Suprapubic skin (tissue), 4 donors: Measurements from ENCODE around the gene PVR. TPM values are rescaled to one million over a fixed set of nuclear protein-coding genes. Genes with fewer than 3 reads are reported as not detected.

Source experiments
- DNase-seq, 2 donors: peaks; one replicate each; pipeline ENCODE4 v3.0.0-alpha.2; 2019; ENCODE audit warnings: low spot score in 2 of 2
- H3K27ac ChIP-seq: fragments of 200-600 bp; sonication (generic); one replicate; pipeline ENCODE4 v1.5.1; 2019
- H3K27me3 ChIP-seq: fragments of 200-600 bp; sonication (generic); one replicate; pipeline ENCODE4 v1.5.1; 2019
- H3K36me3 ChIP-seq: fragments of 200-600 bp; sonication (generic); one replicate; pipeline ENCODE4 v1.5.1; 2019
- H3K4me1 ChIP-seq: fragments of 200-600 bp; sonication (generic); one replicate; pipeline ENCODE4 v1.5.1; 2019
- H3K4me3 ChIP-seq: fragments of 200-600 bp; sonication (generic); one replicate; pipeline ENCODE4 v1.5.1; 2019; ENCODE audit warnings: mild to moderate bottlenecking
- H3K9me3 ChIP-seq: fragments of 200-600 bp; sonication (generic); one replicate; pipeline ENCODE4 v1.5.1; 2019
- EP300 ChIP-seq: sonication (generic); formaldehyde crosslinking; IDR thresholded peaks from one replicate; pipeline ENCODE4 v1.6.1; 2017; ENCODE audit warnings: antibody characterized with exemption
- POLR2A ChIP-seq, 2 donors: fragments of 450-650 bp; IDR thresholded peaks; one replicate each; pipeline ENCODE4 v1.6.1; 2017; ENCODE audit warnings: antibody characterized with exemption in 2 of 2, mild to moderate bottlenecking in 2 of 2, moderate library complexity in 2 of 2
- POLR2AphosphoS5 ChIP-seq, 3 donors: sonication (generic); formaldehyde crosslinking; IDR thresholded peaks; one replicate each; pipeline ENCODE4 v1.6.1; 2017; ENCODE audit warnings: antibody characterized with exemption in 3 of 3
- WGBS: methylation state at CpG from one replicate; pipeline ENCODE4 v1.1.5; 2018; 5-methylcytosine and 5-hydroxymethylcytosine counted together
- total RNA-seq, 4 donors: library from RNA; depleted of rRNA; stranded (reverse); fragments of >200 nt; gene quantifications; one replicate each; pipeline ENCODE4 v1.1.0, GENCODE V29; 2016
- TF ChIP-seq, protein P1 (sequence below), 2 donors: fragments of 200-600 bp in 1 of 2; fragments of 450-650 bp in 1 of 2; sonication (generic) in 1 of 2; IDR thresholded peaks; one replicate each; pipeline ENCODE4 v1.5.1; 2016 to 2019; ENCODE audit warnings: antibody characterized with exemption in 2 of 2, mild to moderate bottlenecking in 1 of 2, moderate library complexity in 1 of 2

Gene PVR
- total RNA-seq, 4 donors from 2014 or later: 14.0 to 24.6 (median 15.5) TPM

GRCh38 chr19:44611812-44612295 lies 31.9 kb upstream of the PVR start:
- no peaks in the 10 kb centered on the region for H3K9me3 ChIP-seq
- TF ChIP-seq POLR2A (IDR thresholded peaks at IDR 0.05) (no peak), EP300 (no peak), POLR2AphosphoS5 (IDR thresholded peaks at IDR 0.05) (no peak)
- TF ChIP-seq, protein P1, sequence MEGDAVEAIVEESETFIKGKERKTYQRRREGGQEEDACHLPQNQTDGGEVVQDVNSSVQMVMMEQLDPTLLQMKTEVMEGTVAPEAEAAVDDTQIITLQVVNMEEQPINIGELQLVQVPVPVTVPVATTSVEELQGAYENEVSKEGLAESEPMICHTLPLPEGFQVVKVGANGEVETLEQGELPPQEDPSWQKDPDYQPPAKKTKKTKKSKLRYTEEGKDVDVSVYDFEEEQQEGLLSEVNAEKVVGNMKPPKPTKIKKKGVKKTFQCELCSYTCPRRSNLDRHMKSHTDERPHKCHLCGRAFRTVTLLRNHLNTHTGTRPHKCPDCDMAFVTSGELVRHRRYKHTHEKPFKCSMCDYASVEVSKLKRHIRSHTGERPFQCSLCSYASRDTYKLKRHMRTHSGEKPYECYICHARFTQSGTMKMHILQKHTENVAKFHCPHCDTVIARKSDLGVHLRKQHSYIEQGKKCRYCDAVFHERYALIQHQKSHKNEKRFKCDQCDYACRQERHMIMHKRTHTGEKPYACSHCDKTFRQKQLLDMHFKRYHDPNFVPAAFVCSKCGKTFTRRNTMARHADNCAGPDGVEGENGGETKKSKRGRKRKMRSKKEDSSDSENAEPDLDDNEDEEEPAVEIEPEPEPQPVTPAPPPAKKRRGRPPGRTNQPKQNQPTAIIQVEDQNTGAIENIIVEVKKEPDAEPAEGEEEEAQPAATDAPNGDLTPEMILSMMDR (IDR thresholded peaks at IDR 0.05): no peak
- no peaks in the 10 kb centered on the region for H3K27me3 ChIP-seq
- no peak overlapping the region for H3K27ac ChIP-seq
- DNase-seq: no peak
- H3K4me3 ChIP-seq: no peak overlapping the region
- peaks cover 2% of the 10 kb centered on the region for H3K4me1 ChIP-seq
- 92% methylated on average over 2 of the region's 2 CpGs for WGBS
- H3K36me3 ChIP-seq: no peaks in the 10 kb centered on the region

- Histone ChIP-seq H3K27me3 (no peaks in the 10 kb centered on the region), H3K27ac (no peak within 1 kb of the TSS), H3K4me1 (no peaks in the 10 kb centered on the region), H3K9me3 (no peaks in the 10 kb centered on the region), H3K4me3 (no peak within 1 kb of the TSS), H3K36me3 (no peaks in the 10 kb centered on the region)
- WGBS: 90% methylated on average over 22 of the region's 25 CpGs
- no peak for DNase-seq
- TF ChIP-seq, protein P1 (IDR thresholded peaks at IDR 0.05): no peak
- TF ChIP-seq POLR2A (IDR thresholded peaks at IDR 0.05): no peak
- TF ChIP-seq EP300: no peak
- TF ChIP-seq POLR2AphosphoS5 (IDR thresholded peaks at IDR 0.05): no peak
These were observed 30.2 kb upstream of the PVR start, which contains the start of gene IGSF23 for GRCh38 chr19:44613295-44614178. Gene IGSF23 (plus strand): TSS chr19:44613563. CDS start chr19:44613646, 83 bp downstream.

DNA sequence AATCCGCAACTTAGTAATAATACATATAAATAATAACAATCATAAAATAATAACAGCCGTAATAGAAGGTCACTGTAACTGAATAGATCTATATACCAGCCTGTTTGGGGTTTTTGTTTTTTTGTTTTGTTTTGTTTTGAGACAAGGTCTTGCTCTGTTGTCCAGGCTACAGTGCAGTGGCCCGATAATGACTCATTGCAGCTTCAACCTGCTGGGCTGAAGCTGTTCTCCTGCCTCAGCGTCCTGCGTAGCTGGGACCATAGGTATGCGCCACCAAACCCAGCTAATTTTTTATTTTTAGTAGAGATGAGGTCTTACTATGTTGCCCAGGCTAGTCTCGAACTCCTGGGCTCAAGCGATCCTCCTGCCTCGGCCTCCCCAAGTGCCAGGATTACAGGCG lies 29.4 kb upstream of the PVR start:
- Histone ChIP-seq H3K9me3 (no peaks in the 10 kb centered on the region), H3K4me3 (no peak overlapping the region), H3K4me1 (no peaks in the 10 kb centered on the region), H3K36me3 (no peaks in the 10 kb centered on the region), H3K27me3 (no peaks in the 10 kb centered on the region), H3K27ac (no peak overlapping the region)
- no peak for DNase-seq
- TF ChIP-seq EP300 (no peak), POLR2A (IDR thresholded peaks at IDR 0.05) (no peak), POLR2AphosphoS5 (IDR thresholded peaks at IDR 0.05) (no peak)
- TF ChIP-seq, protein P1 (IDR thresholded peaks at IDR 0.05): no peak
- 92% methylated on average over 10 of the region's 10 CpGs for WGBS

- WGBS: 64% methylated on average over 5 of the region's 5 CpGs
- no peaks in the 10 kb centered on the region for H3K4me1 ChIP-seq
- H3K36me3 ChIP-seq: no peaks in the 10 kb centered on the region
- H3K27ac ChIP-seq: no peak overlapping the region
- no peak for DNase-seq
- no peaks in the 10 kb centered on the region for H3K9me3 ChIP-seq
- H3K27me3 ChIP-seq: no peaks in the 10 kb centered on the region
- no peak overlapping the region for H3K4me3 ChIP-seq
- TF ChIP-seq POLR2A (IDR thresholded peaks at IDR 0.05) (no peak), EP300 (no peak), POLR2AphosphoS5 (IDR thresholded peaks at IDR 0.05) (no peak)
- TF ChIP-seq, protein P1 (IDR thresholded peaks at IDR 0.05): no peak
These were observed 27.9 kb upstream of the PVR start for GRCh38 chr19:44615863-44616247.

- Histone ChIP-seq H3K27me3 (no peaks in the 10 kb centered on the region), H3K36me3 (no peaks in the 10 kb centered on the region), H3K4me1 (no peaks in the 10 kb centered on the region), H3K9me3 (no peaks in the 10 kb centered on the region), H3K27ac (no peak overlapping the region), H3K4me3 (no peak overlapping the region)
- TF ChIP-seq POLR2A (IDR thresholded peaks at IDR 0.05): no peak
- no peak for TF ChIP-seq POLR2AphosphoS5 (IDR thresholded peaks at IDR 0.05)
- TF ChIP-seq, protein P1 (IDR thresholded peaks at IDR 0.05): no peak
- TF ChIP-seq EP300: no peak
- DNase-seq: no peak
- WGBS: 58% methylated on average over 8 of the region's 8 CpGs
These were observed 26.4 kb upstream of the PVR start for GRCh38 chr19:44617110-44617880.
